K562 (cell line): ENCODE data around the gene LINGO3. TPM values are rescaled to one million over a fixed set of nuclear protein-coding genes. Genes with fewer than 3 reads are reported as not detected.

Experiments
- ATAC-seq: fragments of 200-7000 bp; cut with Tn5 transposase; 3 replicates; pipeline ENCODE4 v1.9.1; 2020; ENCODE audit warnings: moderate library complexity
- BruUV-seq: library from RNA; stranded (reverse); fragments of 400-500 nt; replicated peaks from 2 replicates; lab custom pipeline; 2021; lab: Mats Ljungman, UMichigan
- CTCF ChIA-PET: fragments of 300-600 bp; formaldehyde crosslinking; extraction: SDS; loops from one replicate; lab custom pipeline; 2021; ENCODE audit warnings: low intra/inter-chr PET ratio; lab: Yijun Ruan, JAX
- POLR2A ChIA-PET: fragments of 300-600, 350-650 bp; sonication (Branson Sonifier 250); formaldehyde crosslinking; extraction: SDS; loops from one replicate; lab custom pipeline; 2021; ENCODE audit warnings: antibody characterized with exemption, inconsistent platforms; lab: Yijun Ruan, JAX
- DNase-seq, 4 experiments: peaks; one replicate each; pipeline versions ENCODE4 v3.0.0 to v3.0.0-alpha.2; 2011 to 2018; ENCODE audit warnings: low spot score in 3 of 4, mixed read lengths in 3 of 4; ENCODE audit errors: extremely low read depth in 1 of 4
- FAIRE-seq: peaks from 2 replicates; lab custom pipeline; 2011; peaks lifted over from hg19 to GRCh38; lab: Jason Lieb, UNC
- H2AFZ ChIP-seq: 2 replicates; pipeline ENCODE4 v1.6.0; 2011; ENCODE audit warnings: low read depth, low read length, control low read depth, inconsistent platforms
- H3K27ac ChIP-seq: fragments of 200-600 bp; 3 replicates; pipeline ENCODE4 v1.8.0; 2011; ENCODE audit warnings: low read depth, mild to moderate bottlenecking, control low read depth, inconsistent platforms, low read length, moderate library complexity, mixed read lengths; ENCODE audit errors: extremely low read depth
- H3K27me3 ChIP-seq, 2 experiments: fragments of 300-600 bp in 1 of 2; 2 replicates in 1 of 2; 3 replicates in 1 of 2; pipeline versions ENCODE4 v1.6.0 to v1.8.0; 2011; ENCODE audit warnings: inconsistent platforms in 2 of 2, low read length in 2 of 2, mild to moderate bottlenecking in 1 of 2, mixed read lengths in 1 of 2, moderate library complexity in 1 of 2; ENCODE audit not compliant: control insufficient read depth in 2 of 2, insufficient read depth in 2 of 2
- H3K36me3 ChIP-seq: fragments of 300-600 bp; 3 replicates; pipeline ENCODE4 v1.8.0; 2011; ENCODE audit warnings: mild to moderate bottlenecking, low read length, inconsistent platforms; ENCODE audit not compliant: control insufficient read depth, insufficient read depth
- H3K4me1 ChIP-seq, 2 experiments: fragments of 200-600 bp in 1 of 2; replicated peaks in 1 of 2; 2 replicates in 1 of 2; 3 replicates in 1 of 2; pipeline versions ENCODE4 v1.5.1 to v1.8.0; 2011; ENCODE audit warnings: inconsistent platforms in 2 of 2, low read length in 2 of 2, mild to moderate bottlenecking in 1 of 2, mixed read lengths in 1 of 2, moderate library complexity in 1 of 2; ENCODE audit not compliant: control insufficient read depth in 2 of 2, insufficient read depth in 2 of 2
- H3K4me2 ChIP-seq: 2 replicates; pipeline ENCODE4 v1.6.1; 2011; ENCODE audit warnings: low read length, control low read depth, inconsistent platforms, mixed read lengths; ENCODE audit not compliant: insufficient read depth
- H3K4me3 ChIP-seq: fragments of 200-600 bp; sonication (generic), shearing (Covaris generic); 2 replicates; pipeline ENCODE4 v1.5.1; 2016; ENCODE audit warnings: control low read depth, inconsistent platforms
- H3K79me2 ChIP-seq: fragments of 200-600 bp; 3 replicates; pipeline ENCODE4 v1.8.0; 2011; ENCODE audit warnings: low read length, inconsistent platforms; ENCODE audit not compliant: control insufficient read depth, insufficient read depth
- H3K9ac ChIP-seq, 2 experiments: 2 replicates each; pipeline versions ENCODE4 v1.6.0 to v1.6.1; 2011; ENCODE audit warnings: low read depth in 2 of 2, low read length in 2 of 2, control low read depth in 1 of 2, inconsistent platforms in 1 of 2, mild to moderate bottlenecking in 1 of 2, mixed read lengths in 1 of 2; ENCODE audit not compliant: insufficient read depth in 1 of 2
- H3K9me1 ChIP-seq: one replicate; pipeline ENCODE4 v1.6.0; 2011; ENCODE audit warnings: inconsistent platforms, mild to moderate bottlenecking, low read length, moderate library complexity; ENCODE audit not compliant: control insufficient read depth, insufficient read depth
- H3K9me3 ChIP-seq: replicated peaks from 2 replicates; pipeline ENCODE4 v1.5.1; 2011; ENCODE audit warnings: low read depth, low read length, inconsistent platforms; ENCODE audit not compliant: control insufficient read depth, insufficient read depth
- H4K20me1 ChIP-seq: replicated peaks from 2 replicates; pipeline ENCODE4 v1.6.1; 2011; ENCODE audit warnings: low read length, inconsistent platforms, mixed read lengths; ENCODE audit not compliant: control insufficient read depth, insufficient read depth
- ZNF121 ChIP-seq: sonication (generic); formaldehyde crosslinking; conservative IDR thresholded peaks from 2 replicates; pipeline ENCODE4 v1.8.0; 2022; ENCODE audit warnings: missing genetic modification reagents
- WGBS: fragments of 100-300 bp; shearing (Covaris generic); methylation state at CpG from one replicate; pipeline ENCODE4 v1.1.6; 2016; ENCODE audit warnings: low coverage, mixed read lengths; ENCODE audit not compliant: insufficient coverage; ENCODE audit errors: missing lambda C conversion rate; 5-methylcytosine and 5-hydroxymethylcytosine counted together
- in situ Hi-C: fragments of 300-500 bp; cut with MboI; formaldehyde crosslinking; loops from 4 replicates; pipeline ENCODE4 v1.15.0; 2018; ENCODE audit warnings: inconsistent platforms, mixed read lengths
- intact Hi-C: fragments of 100-400 bp; cut with micrococcal nuclease; formaldehyde crosslinking; loops from 2 replicates; pipeline ENCODE4 v1.14.2; 2022
- polyA plus RNA-seq, 8 experiments: library from polyadenylated mRNA; depleted of rRNA in 4 of 8; stranded (reverse) in 5 of 8; unstranded in 3 of 8; fragments of >200 nt; fragmentation: Nextera tagmentation in 2 of 8; fragmentation: Illumina TruSeq in 1 of 8; extraction: Ambion mirVana in 2 of 8; extraction: Trizol in 1 of 8; gene quantifications; 2 replicates each; pipeline versions ENCODE4 v1.2.1 to v1.2.3, GENCODE V29; 2011 to 2014; ENCODE audit warnings: inconsistent platforms in 1 of 8, missing spikeins in 1 of 8
- total RNA-seq, 7 experiments: library from RNA; depleted of rRNA in 6 of 7; stranded (reverse); fragments of >200 nt in 6 of 7; fragmentation: Illumina TruSeq in 2 of 7; extraction: Trizol in 2 of 7; gene quantifications; 2 replicates each; pipeline versions ENCODE4 v1.2.1 to v1.2.3, GENCODE V29; 2011 to 2021; ENCODE audit warnings: low replicate concordance in 1 of 7
- TF ChIP-seq, protein P1 (sequence below): fragments of 200-800 bp; sonication (Bioruptor generic); IDR thresholded peaks from 2 replicates; pipeline ENCODE4 v1.6.1; 2017; ENCODE audit warnings: missing genetic modification characterization, missing compliant biosample characterization

The LINGO3 gene
- total and polyA plus RNA-seq, 9 of the 15 experiments (the other 6 are each of a cell fraction or from before 2014, with no cell fraction given): 0.03 to 0.05 (median 0.03) TPM; not detected in 6

DNA sequence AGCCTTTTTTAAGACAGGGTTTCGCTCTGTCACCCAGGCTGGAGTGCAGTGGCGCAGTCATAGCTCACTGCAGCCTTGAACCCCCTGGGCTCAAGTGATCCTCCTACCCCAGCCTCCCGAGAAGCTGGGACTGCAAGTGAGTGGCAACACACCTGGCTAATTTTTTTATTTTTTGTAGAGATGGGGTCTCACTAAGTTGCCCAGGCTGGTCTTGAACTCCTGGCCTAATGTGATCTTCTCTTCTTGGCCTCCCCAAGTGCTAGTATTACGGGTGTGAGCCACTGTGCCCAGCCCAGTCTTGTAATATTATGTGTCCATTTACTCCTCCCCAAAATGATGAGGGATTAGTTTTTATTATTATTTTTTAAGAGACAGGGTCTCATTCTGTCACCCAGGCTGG is 3.1 kb upstream of the LINGO3 start:
- no peak overlapping the region for H3K4me2 ChIP-seq

More for the DNA sequence above, 3.1 kb upstream of the LINGO3 start:
- Histone ChIP-seq H3K27ac (no peak overlapping the region), H3K4me1 (peaks cover 3 to 49% of the 10 kb centered on the region in 2 experiments; a peak in 3 of 5 replicates), H3K36me3 (no peaks in the 10 kb centered on the region), H3K9ac (no peak overlapping the region), H3K9me1 (no peaks in the 10 kb centered on the region), H3K79me2 (no peaks in the 10 kb centered on the region), H3K4me3 (no peak overlapping the region), H3K9me3 (peaks cover 12% of the 10 kb centered on the region), H2AFZ (no peak overlapping the region), H4K20me1 (no peaks in the 10 kb centered on the region), H3K27me3 (peaks cover 0 to 9% of the 10 kb centered on the region in 2 experiments; a peak in 2 of 5 replicates)
- ATAC-seq (no peak), FAIRE-seq (no peak), DNase-seq (no peak)
- WGBS: 59% methylated on average over 4 of the region's 4 CpGs
- intact Hi-C loops (no loop called here), in situ Hi-C loops (loop anchor here (10.0 kb wide), 1 partner anchor 76 kb away; the partner anchor contains the start of genes PLEKHJ1 and SF3A2)
- TF ChIP-seq ZNF121 (CRISPR knock-in tag): peak; percentile 85
- TF ChIP-seq, protein P1, sequence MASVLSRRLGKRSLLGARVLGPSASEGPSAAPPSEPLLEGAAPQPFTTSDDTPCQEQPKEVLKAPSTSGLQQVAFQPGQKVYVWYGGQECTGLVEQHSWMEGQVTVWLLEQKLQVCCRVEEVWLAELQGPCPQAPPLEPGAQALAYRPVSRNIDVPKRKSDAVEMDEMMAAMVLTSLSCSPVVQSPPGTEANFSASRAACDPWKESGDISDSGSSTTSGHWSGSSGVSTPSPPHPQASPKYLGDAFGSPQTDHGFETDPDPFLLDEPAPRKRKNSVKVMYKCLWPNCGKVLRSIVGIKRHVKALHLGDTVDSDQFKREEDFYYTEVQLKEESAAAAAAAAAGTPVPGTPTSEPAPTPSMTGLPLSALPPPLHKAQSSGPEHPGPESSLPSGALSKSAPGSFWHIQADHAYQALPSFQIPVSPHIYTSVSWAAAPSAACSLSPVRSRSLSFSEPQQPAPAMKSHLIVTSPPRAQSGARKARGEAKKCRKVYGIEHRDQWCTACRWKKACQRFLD (CRISPR knock-in tag): no peak
- POLR2A ChIA-PET: interaction anchor here (0.6 to 1.5 kb wide), 4 partner anchors 9 to 85 kb away, joined by 3 to 5 read pairs (median 4); no protein-coding TSS in a partner anchor
- no TSS peak for BruUV-seq
- CTCF ChIA-PET: no interaction called here
